GM12878 (cell line): ENCODE results near the gene AGAP2. TPM values are rescaled to one million over a fixed set of nuclear protein-coding genes. Genes with fewer than 3 reads are reported as not detected.

Source experiments
- ATAC-seq: fragments of 200-7000 bp; cut with Tn5 transposase; 3 replicates; pipeline ENCODE4 v1.9.1; 2020; ENCODE audit warnings: mild to moderate bottlenecking, moderate library complexity
- BruUV-seq: library from RNA; stranded (reverse); fragments of 400-500 nt; replicated peaks from 2 replicates; lab custom pipeline; 2021; lab: Mats Ljungman, UMichigan
- CTCF ChIA-PET: fragments of 300-600 bp; sonication (Branson Sonifier 250); formaldehyde crosslinking; extraction: SDS; loops from one replicate; lab custom pipeline; 2021; ENCODE audit warnings: inconsistent platforms; lab: Yijun Ruan, JAX
- POLR2A ChIA-PET: fragments of 350-600 bp; formaldehyde crosslinking; extraction: SDS; loops from one replicate; lab custom pipeline; 2021; ENCODE audit warnings: inconsistent platforms; lab: Charles Lee
- RAD21 ChIA-PET: fragments of 300-600 bp; sonication (Branson Sonifier 250); formaldehyde crosslinking; loops from one replicate; lab custom pipeline; 2023; ENCODE audit warnings: antibody characterized with exemption; ENCODE audit not compliant: unreplicated experiment; lab: Charles Lee
- SMC1A ChIA-PET: fragments of 300-600 bp; sonication (Branson Sonifier 250); formaldehyde crosslinking; loops from one replicate; lab custom pipeline; 2023; ENCODE audit not compliant: unreplicated experiment, uncharacterized antibody; lab: Charles Lee
- DNase-seq: peaks from one replicate; pipeline ENCODE4 v3.0.0-alpha.2; 2011; ENCODE audit warnings: low read depth, low spot score
- FAIRE-seq: peaks from 3 replicates; lab custom pipeline; 2011; peaks lifted over from hg19 to GRCh38; lab: Jason Lieb, UNC
- H2AFZ ChIP-seq: 2 replicates; pipeline ENCODE4 v1.6.0; 2011; ENCODE audit warnings: low read depth, low read length, control low read depth; ENCODE audit not compliant: control insufficient read depth
- H3K27ac ChIP-seq: 2 replicates; pipeline ENCODE4 v1.5.1; 2011; ENCODE audit warnings: control low read depth; ENCODE audit not compliant: control insufficient read depth, insufficient read depth
- H3K27me3 ChIP-seq, 2 experiments: replicated peaks in 1 of 2; 2 replicates each; pipeline versions ENCODE4 v1.6.0 to v1.6.1; 2011; ENCODE audit warnings: low read length in 1 of 2; ENCODE audit not compliant: control insufficient read depth in 2 of 2, insufficient read depth in 2 of 2
- H3K36me3 ChIP-seq, 2 experiments: 2 replicates each; pipeline ENCODE4 v1.5.1; 2011; ENCODE audit warnings: low read length in 1 of 2; ENCODE audit not compliant: control insufficient read depth in 2 of 2, insufficient read depth in 2 of 2
- H3K4me1 ChIP-seq: 2 replicates; pipeline ENCODE4 v1.6.1; 2011; ENCODE audit warnings: mild to moderate bottlenecking, low read length, moderate library complexity, mixed read lengths; ENCODE audit not compliant: control insufficient read depth, insufficient read depth
- H3K4me2 ChIP-seq: 2 replicates; pipeline ENCODE4 v1.6.0; 2011; ENCODE audit warnings: control low read depth; ENCODE audit not compliant: control insufficient read depth, insufficient read depth
- H3K4me3 ChIP-seq: fragments of 200-600 bp; sonication (generic); 2 replicates; pipeline ENCODE4 v1.5.1; 2016
- H3K79me2 ChIP-seq: 2 replicates; pipeline ENCODE4 v1.6.0; 2011; ENCODE audit warnings: low read length; ENCODE audit not compliant: control insufficient read depth, insufficient read depth
- H3K9ac ChIP-seq: 2 replicates; pipeline ENCODE4 v1.8.0; 2011; ENCODE audit warnings: low read length, control low read depth, mixed read lengths; ENCODE audit not compliant: control insufficient read depth, insufficient read depth
- H3K9me3 ChIP-seq: replicated peaks from 3 replicates; pipeline ENCODE4 v1.5.1; 2011; ENCODE audit warnings: mild to moderate bottlenecking, low read length; ENCODE audit not compliant: control insufficient read depth, insufficient read depth
- H4K20me1 ChIP-seq: 2 replicates; pipeline ENCODE4 v1.6.0; 2011; ENCODE audit not compliant: control insufficient read depth, insufficient read depth
- ATF2 ChIP-seq: IDR thresholded peaks from 2 replicates; pipeline ENCODE4 v1.6.1; 2012; ENCODE audit warnings: low read length, inconsistent platforms
- CHD1 ChIP-seq: IDR thresholded peaks from 2 replicates; pipeline ENCODE4 v1.6.1; 2012; ENCODE audit warnings: low read depth, low read length, improper control_type of control experiment
- CHD2 ChIP-seq: IDR thresholded peaks from 2 replicates; pipeline ENCODE4 v1.6.1; 2011; ENCODE audit warnings: low read depth, low read length, improper control_type of control experiment, borderline replicate concordance
- EED ChIP-seq: sonication (generic); IDR thresholded peaks from 2 replicates; pipeline ENCODE4 v1.6.1; 2016; ENCODE audit warnings: antibody characterized with exemption, low read depth
- EZH2 ChIP-seq: IDR thresholded peaks from 2 replicates; pipeline ENCODE4 v1.6.1; 2012; ENCODE audit warnings: low read depth, mild to moderate bottlenecking, control low read depth, inconsistent platforms, low read length, borderline replicate concordance; ENCODE audit not compliant: control insufficient read depth
- MXI1 ChIP-seq: fragments of 150-350 bp; IDR thresholded peaks from 2 replicates; pipeline ENCODE4 v1.6.1; 2011; ENCODE audit warnings: low read depth, mild to moderate bottlenecking, inconsistent platforms, low read length, improper control_type of control experiment
- NFXL1 ChIP-seq: fragments of 450-650 bp; IDR thresholded peaks from 2 replicates; pipeline ENCODE4 v1.6.1; 2017; ENCODE audit warnings: antibody characterized with exemption, mild to moderate bottlenecking, borderline replicate concordance
- PKNOX1 ChIP-seq: fragments of 450-650 bp; IDR thresholded peaks from 2 replicates; pipeline ENCODE4 v1.6.1; 2016; ENCODE audit warnings: mild to moderate bottlenecking
- RAD51 ChIP-seq: fragments of 450-650 bp; IDR thresholded peaks from 2 replicates; pipeline ENCODE4 v1.6.1; 2016; ENCODE audit warnings: moderate library complexity, mild to moderate bottlenecking, inconsistent platforms
- TBL1XR1 ChIP-seq: IDR thresholded peaks from 2 replicates; pipeline ENCODE4 v1.6.1; 2012; ENCODE audit warnings: low read depth, low read length, improper control_type of control experiment
- TCF12 ChIP-seq: IDR thresholded peaks from 2 replicates; pipeline ENCODE4 v1.6.1; 2011; ENCODE audit warnings: low read depth, mild to moderate bottlenecking, low read length
- YY1 ChIP-seq: IDR thresholded peaks from 2 replicates; pipeline ENCODE4 v1.6.1; 2011; ENCODE audit warnings: low read depth, mild to moderate bottlenecking, low read length
- ZBED1 ChIP-seq: IDR thresholded peaks from 2 replicates; pipeline ENCODE4 v1.6.1; 2016; ENCODE audit warnings: borderline replicate concordance
- ZBTB33 ChIP-seq: fragments of 450-650 bp; IDR thresholded peaks from 2 replicates; pipeline ENCODE4 v1.6.1; 2017; ENCODE audit warnings: mild to moderate bottlenecking
- ZNF217 ChIP-seq: fragments of 450-650 bp; IDR thresholded peaks from 2 replicates; pipeline ENCODE4 v1.6.1; 2017; ENCODE audit warnings: antibody characterized with exemption, mild to moderate bottlenecking
- ZNF24 ChIP-seq: fragments of 450-650 bp; IDR thresholded peaks from 2 replicates; pipeline ENCODE4 v1.6.1; 2017; ENCODE audit warnings: antibody characterized with exemption, mild to moderate bottlenecking
- WGBS: methylation state at CpG from one replicate; pipeline ENCODE4 v1.1.6; 2016; ENCODE audit warnings: low lambda C conversion rate; ENCODE audit not compliant: insufficient replicate concordance, insufficient coverage; ENCODE audit errors: missing lambda C conversion rate; 5-methylcytosine and 5-hydroxymethylcytosine counted together
- in situ Hi-C: fragments of 300-500 bp; cut with MboI; formaldehyde crosslinking; loops from 9 replicates; pipeline ENCODE4 v1.14.3; 2018; ENCODE audit warnings: mixed read lengths
- intact Hi-C: fragments of 100-400 bp; cut with micrococcal nuclease; formaldehyde crosslinking; loops from one replicate; pipeline ENCODE4 v1.14.2; 2022; ENCODE audit not compliant: unreplicated experiment
- polyA plus RNA-seq, 11 experiments: library from polyadenylated mRNA; depleted of rRNA in 4 of 11; unstranded in 6 of 11; stranded (reverse) in 5 of 11; fragments of >200 nt; fragmentation: Nextera tagmentation in 4 of 11; fragmentation: Illumina TruSeq in 1 of 11; extraction: Ambion mirVana in 4 of 11; extraction: Trizol in 1 of 11; gene quantifications; 1 replicate in 1 of 11; 2 replicates in 10 of 11; pipeline versions ENCODE4 v1.2.1 to v1.2.3, GENCODE V29; 2011 to 2016; ENCODE audit warnings: inconsistent platforms in 2 of 11, missing spikeins in 2 of 11, low read depth in 1 of 11
- total RNA-seq, 4 experiments: library from RNA; depleted of rRNA in 3 of 4; stranded (reverse); fragments of >200 nt in 3 of 4; fragmentation: Illumina TruSeq in 1 of 4; extraction: Trizol in 1 of 4; gene quantifications; 2 replicates each; pipeline versions ENCODE4 v1.2.1 to v1.2.3, GENCODE V29; 2013 to 2021

Gene AGAP2
- total and polyA plus RNA-seq, 10 of the 15 experiments (the other 5 are each of a cell fraction or from before 2014, with no cell fraction given): 0.29 to 19.8 (median 11.0) TPM

- H3K4me3 ChIP-seq: peak within 1 kb of the TSS; percentile 90
- intact Hi-C loops: loop anchor here (1.0 kb wide), 1 partner anchor 16 kb away; no protein-coding TSS in a partner anchor
- peak within 1 kb of the TSS; percentile 82 for H3K27ac ChIP-seq
- ChIA-PET POLR2A (interaction anchor here (0.9 to 1.9 kb wide), 6 partner anchors 10 to 158 kb away, joined by 3 to 11 read pairs (median 4); partner anchors contain the start of gene TSFM), RAD21 (interaction anchor here (0.6 to 1.2 kb wide), 3 partner anchors 9 to 189 kb away, joined by 3 to 6 read pairs (median 4); no protein-coding TSS in a partner anchor), CTCF (interaction anchor here (0.6 to 1.8 kb wide), 7 partner anchors 9 to 226 kb away, joined by 3 to 19 read pairs (median 6); partner anchors contain the start of genes CDK4 and TSFM), SMC1A (interaction anchor here (0.7 to 0.8 kb wide), 3 partner anchors 13 to 28 kb away, joined by 4 to 5 read pairs (median 4); partner anchors contain the start of gene TSPAN31)
- 10% methylated on average over 66 of the region's 67 CpGs for WGBS
- H3K9ac ChIP-seq: peak within 1 kb of the TSS; percentile 83
- H3K4me2 ChIP-seq: peak within 1 kb of the TSS; percentile 99
- H4K20me1 ChIP-seq: no peaks in the 10 kb centered on the region
- H3K4me1 ChIP-seq: peaks cover 3% of the 10 kb centered on the region
- peak within 1 kb of the TSS; percentile 90 for H2AFZ ChIP-seq
- BruUV-seq: TSS peak; percentile 63
- ATAC-seq: peak; percentile 48
- DNase-seq: no peak
- H3K27me3 ChIP-seq: no peaks in the 10 kb centered on the region
- TF ChIP-seq CHD2: no peak
- no peak for TF ChIP-seq ZBED1
- no peak for TF ChIP-seq RAD51
- TF ChIP-seq ATF2: no peak
- TF ChIP-seq YY1: no peak
- TF ChIP-seq TCF12: 0 out of 2 replicates have a peak, but pooled peaks have one; percentile 20
- 0 out of 2 replicates have a peak, but pooled peaks have one; percentile 21 for TF ChIP-seq ZNF217
- no peak for TF ChIP-seq EZH2
- TF ChIP-seq CHD1: no peak
- no peak for TF ChIP-seq ZBTB33
- no peak for TF ChIP-seq PKNOX1
- TF ChIP-seq MXI1: no peak
- TF ChIP-seq NFXL1: no peak
- no peak for TF ChIP-seq ZNF24
- TF ChIP-seq EED: 0 out of 2 replicates have a peak, but pooled peaks have one; percentile 35
- no peak for TF ChIP-seq TBL1XR1
- no peaks in the 10 kb centered on the region for H3K79me2 ChIP-seq
- in situ Hi-C loops: no loop called here
- H3K36me3 ChIP-seq: peaks cover 0 to 4% of the 10 kb centered on the region in 2 experiments; a peak in 2 of 4 replicates
- no peaks in the 10 kb centered on the region for H3K9me3 ChIP-seq
- FAIRE-seq: no peak
Observed at GRCh38 chr12:57772429-57773322, 34.1 kb upstream of the AGAP2 start, which contains the start of gene EEF1AKMT3. Gene EEF1AKMT3, plus strand, starts transcription at chr12:57772614. Its CDS starts 111 bp downstream, at chr12:57772725.
